K562 (cell line): Measurements from ENCODE around the gene CATSPER4.

Experiments used
- COPS2 ChIP-seq: fragments of 450-650 bp; conservative IDR thresholded peaks from 2 replicates; pipeline ENCODE4 v1.6.1; 2016; ENCODE audit warnings: mild to moderate bottlenecking, moderate library complexity
- NR2C1 ChIP-seq, 2 experiments: fragments of 450-650 bp; IDR thresholded peaks; 2 replicates each; pipeline ENCODE4 v1.6.1; 2017; ENCODE audit warnings: mild to moderate bottlenecking in 2 of 2, antibody characterized with exemption in 1 of 2, inconsistent platforms in 1 of 2, missing compliant biosample characterization in 1 of 2, missing genetic modification characterization in 1 of 2
- POLR2A ChIP-seq: fragments of 450-650 bp; conservative IDR thresholded peaks from 2 replicates; pipeline ENCODE4 v1.6.1; 2016
- U2AF2 ChIP-seq: fragments of 200-400 bp; formaldehyde crosslinking; optimal IDR thresholded peaks from 2 replicates; pipeline ENCODE3; 2017; ENCODE audit warnings: low read depth, mild to moderate bottlenecking, low read length
- ZBTB34 ChIP-seq: fragments of 250-450 bp; sonication (Bioruptor Pico); IDR thresholded peaks from 2 replicates; pipeline ENCODE4 v1.8.0; 2021; ENCODE audit warnings: mild to moderate bottlenecking, moderate library complexity

DNA sequence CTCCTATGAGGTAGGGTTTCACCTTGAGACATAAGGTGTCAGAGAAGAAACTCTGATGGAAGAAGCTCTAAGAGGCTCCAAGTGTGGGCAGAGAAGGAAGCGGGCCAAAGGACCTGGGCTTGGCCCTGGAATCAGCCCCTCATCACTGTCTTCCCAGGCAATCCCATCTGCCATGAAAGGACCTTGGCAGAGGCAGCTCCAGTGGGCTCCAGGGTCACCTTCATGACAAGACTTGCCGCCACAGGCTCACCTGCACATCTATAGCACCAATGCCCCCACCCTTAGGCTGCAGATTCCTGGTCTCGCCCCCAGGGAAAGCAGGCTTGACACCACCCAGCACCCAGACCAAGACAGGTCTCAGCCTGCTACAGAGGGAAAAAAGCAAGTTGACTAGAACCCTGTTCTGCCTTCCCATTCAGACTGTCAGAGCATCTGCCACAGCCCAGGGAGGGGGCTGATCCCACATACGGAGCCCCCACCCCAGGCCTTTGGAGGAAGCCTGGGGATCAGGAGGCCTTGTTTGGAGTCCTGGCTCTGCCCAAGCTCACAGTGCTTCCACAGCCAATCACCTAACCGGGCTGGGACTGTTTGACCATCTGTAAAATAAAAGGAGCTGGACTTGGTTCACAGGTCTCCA is 32.0 kb upstream of the CATSPER4 start:
- TF ChIP-seq NR2C1 (IDR thresholded peaks at IDR 0.05) (no peak), NR2C1 (tag; IDR thresholded peaks at IDR 0.05) (no peak), U2AF2 (no peak), POLR2A (no peak), COPS2 (no peak), ZBTB34 (no peak)
